Smooth muscle cell (in vitro differentiated cells): Measurements from ENCODE around the gene SNX33. TPM values are rescaled to one million over a fixed set of nuclear protein-coding genes. Genes with fewer than 3 reads are reported as not detected.

ENCODE experiments used
- DNase-seq: peaks from one replicate; lab custom pipeline; 2025; ENCODE audit not compliant: unreplicated experiment; lab: John Stamatoyannopoulos, UW
- H2AFZ ChIP-seq: fragments of 200-600 bp; sonication (generic); 2 replicates; pipeline ENCODE4 v1.6.0; 2016; ENCODE audit warnings: antibody characterized with exemption, low read depth, mild to moderate bottlenecking
- H3F3A ChIP-seq: fragments of 200-600 bp; sonication (generic); 2 replicates; pipeline ENCODE4 v1.6.0; 2017; ENCODE audit warnings: antibody characterized with exemption, low read depth
- H3K27ac ChIP-seq: fragments of 200-600 bp; sonication (generic); 2 replicates; pipeline ENCODE4 v1.5.1; 2016; ENCODE audit warnings: low read depth, mild to moderate bottlenecking
- H3K27me3 ChIP-seq: fragments of 200-600 bp; sonication (generic); 2 replicates; pipeline ENCODE4 v1.6.1; 2016; ENCODE audit warnings: low read depth, mild to moderate bottlenecking
- H3K36me3 ChIP-seq: fragments of 200-600 bp; sonication (generic); 2 replicates; pipeline ENCODE4 v1.5.1; 2016; ENCODE audit warnings: low read depth
- H3K4me1 ChIP-seq: fragments of 200-600 bp; sonication (generic); 2 replicates; pipeline ENCODE4 v1.5.1; 2016; ENCODE audit warnings: low read depth
- H3K4me2 ChIP-seq: fragments of 200-600 bp; sonication (generic); 2 replicates; pipeline ENCODE4 v1.6.0; 2016; ENCODE audit warnings: mild to moderate bottlenecking
- H3K4me3 ChIP-seq: fragments of 200-600 bp; sonication (generic); 2 replicates; pipeline ENCODE4 v1.5.1; 2016; ENCODE audit warnings: mild to moderate bottlenecking
- H3K79me2 ChIP-seq: fragments of 200-600 bp; sonication (generic); 2 replicates; pipeline ENCODE4 v1.6.0; 2016; ENCODE audit warnings: low read depth, mild to moderate bottlenecking
- H3K9ac ChIP-seq: fragments of 200-600 bp; sonication (generic); 2 replicates; pipeline ENCODE4 v1.6.0; 2016; ENCODE audit warnings: low read depth
- H3K9me3 ChIP-seq: fragments of 200-600 bp; sonication (generic); replicated peaks from 2 replicates; pipeline ENCODE4 v1.5.1; 2016; ENCODE audit warnings: low read depth
- H4K20me1 ChIP-seq: fragments of 200-600 bp; sonication (generic); 2 replicates; pipeline ENCODE4 v1.6.0; 2016; ENCODE audit warnings: low read depth
- CTCF ChIP-seq: fragments of 200-600 bp; sonication (generic); IDR thresholded peaks from 2 replicates; pipeline ENCODE4 v1.5.1; 2017; ENCODE audit warnings: borderline replicate concordance, mild to moderate bottlenecking, antibody characterized with exemption; ENCODE audit not compliant: insufficient read depth, poor library complexity, severe bottlenecking
- WGBS: methylation state at CpG from one replicate; pipeline ENCODE4 v1.1.7; 2016; ENCODE audit warnings: low lambda C conversion rate; 5-methylcytosine and 5-hydroxymethylcytosine counted together
- polyA plus RNA-seq: library from polyadenylated mRNA; unstranded; fragments of >200 nt; fragmentation: Nextera tagmentation; extraction: Ambion mirVana; gene quantifications from 2 replicates; pipeline ENCODE4 v1.2.1, GENCODE V29; 2016
- total RNA-seq: library from RNA; depleted of rRNA; stranded (reverse); fragments of >200 nt; gene quantifications from 2 replicates; pipeline ENCODE4 v1.2.3, GENCODE V29; 2014

Gene SNX33
- total and polyA plus RNA-seq, 2 experiments from 2014 or later, result 13.6 to 14.2 TPM

GRCh38 chr15:75659928-75660645 is 12.4 kb downstream of the SNX33 start:
- no peak for TF ChIP-seq CTCF
- H4K20me1 ChIP-seq, result peaks cover 35% of the 10 kb centered on the region
- no peak for DNase-seq
- H3K27me3 ChIP-seq, result no peaks in the 10 kb centered on the region
- H3K9me3 ChIP-seq, result no peaks in the 10 kb centered on the region
- H3K9ac ChIP-seq, result no peak overlapping the region
- H3K4me1 ChIP-seq, result peaks cover 5% of the 10 kb centered on the region
- H2AFZ ChIP-seq, result no peak overlapping the region
- peak overlapping the region; percentile 94 for H3K27ac ChIP-seq
- peaks cover 12% of the 10 kb centered on the region for H3K79me2 ChIP-seq
- WGBS, result 96% methylated on average over 14 of the region's 17 CpGs
- peaks cover 8% of the 10 kb centered on the region for H3F3A ChIP-seq
- H3K4me3 ChIP-seq, result no peak overlapping the region
- no peaks in the 10 kb centered on the region for H3K36me3 ChIP-seq
- no peak overlapping the region for H3K4me2 ChIP-seq

- Histone ChIP-seq H3K36me3 (no peaks in the 10 kb centered on the region), H3F3A (peaks cover 8% of the 10 kb centered on the region), H3K4me1 (peaks cover 5% of the 10 kb centered on the region), H3K4me2 (peak overlapping the region; percentile 63), H3K4me3 (no peak overlapping the region), H3K79me2 (peaks cover under 1% of the 10 kb centered on the region), H3K9me3 (no peaks in the 10 kb centered on the region), H3K9ac (peak overlapping the region; percentile 73), H3K27ac (peak overlapping the region; percentile 94), H4K20me1 (peaks cover 23% of the 10 kb centered on the region), H3K27me3 (no peaks in the 10 kb centered on the region), H2AFZ (no peak overlapping the region)
- 15% methylated on average over 11 of the region's 14 CpGs for WGBS
- no peak for TF ChIP-seq CTCF
- peak; percentile 71 for DNase-seq
Observed at GRCh38 chr15:75661100-75661755, 13.5 kb downstream of the SNX33 start.

- H3K79me2 ChIP-seq, result no peaks in the 10 kb centered on the region
Observed at GRCh38 chr15:75661756-75662140, 14.0 kb downstream of the SNX33 start.

More at GRCh38 chr15:75661756-75662140, 14.0 kb downstream of the SNX33 start:
- H3K27me3 ChIP-seq, result no peaks in the 10 kb centered on the region
- peak overlapping the region; percentile 94 for H3K27ac ChIP-seq
- H4K20me1 ChIP-seq, result peaks cover 18% of the 10 kb centered on the region
- DNase-seq, result no peak
- no peaks in the 10 kb centered on the region for H3K36me3 ChIP-seq
- H3K4me2 ChIP-seq, result peak overlapping the region; percentile 58
- H3K9ac ChIP-seq, result peak overlapping the region; percentile 73
- 60% methylated on average over 3 of the region's 3 CpGs for WGBS
- H3K4me3 ChIP-seq, result no peak overlapping the region
- no peak overlapping the region for H2AFZ ChIP-seq
- TF ChIP-seq CTCF, result no peak
- peaks cover 5% of the 10 kb centered on the region for H3K4me1 ChIP-seq
- H3F3A ChIP-seq, result peaks cover 8% of the 10 kb centered on the region
- H3K9me3 ChIP-seq, result no peaks in the 10 kb centered on the region
